Measurements from ENCODE around the gene TMED5.

GRCh38 chr1:93200086-93200620 lies 19.9 kb upstream of the TMED5 start:
- TF ChIP-seq CTCF (conservative IDR thresholded peaks at IDR 0.05; ENCODE audit: low read depth in 2 of 2): no peak
- no peak for TF ChIP-seq REST (IDR thresholded peaks at IDR 0.05; ENCODE audit: unreplicated experiment)
- no peak for TF ChIP-seq EZH2 (IDR thresholded peaks at IDR 0.05; ENCODE audit: low read depth, unreplicated experiment)
- no peak for TF ChIP-seq ETS1 (IDR thresholded peaks at IDR 0.05)
- no peak for TF ChIP-seq EZH2phosphoT487 (IDR thresholded peaks at IDR 0.05; ENCODE audit: unreplicated experiment)
- no peak for TF ChIP-seq POLR2AphosphoS5 (IDR thresholded peaks at IDR 0.05; ENCODE audit: low read depth)
- TF ChIP-seq ZNF331 (CRISPR knock-in tag; IDR thresholded peaks at IDR 0.05; ENCODE audit: low read depth): no peak
- TF ChIP-seq CREB1 (CRISPR knock-in tag; IDR thresholded peaks at IDR 0.05; ENCODE audit: low read depth): no peak
- TF ChIP-seq JUNB (IDR thresholded peaks at IDR 0.05; ENCODE audit: unreplicated experiment): no peak
- no peak for TF ChIP-seq ZNF462 (CRISPR knock-in tag; IDR thresholded peaks at IDR 0.05)
